H1 (cell line): ENCODE data around the gene RFLNA. TPM values are rescaled to one million over a fixed set of nuclear protein-coding genes. Genes with fewer than 3 reads are reported as not detected.

Experiments
- CHD1 ChIP-seq: IDR thresholded peaks from 2 replicates; pipeline ENCODE4 v1.6.1; 2012; ENCODE audit warnings: low read depth, low read length, improper control_type of control experiment
- CHD2 ChIP-seq: IDR thresholded peaks from 2 replicates; pipeline ENCODE4 v1.6.1; 2012; ENCODE audit warnings: low read length, improper control_type of control experiment
- FOSL1 ChIP-seq: IDR thresholded peaks from 2 replicates; pipeline ENCODE4 v1.6.1; 2011; ENCODE audit warnings: mild to moderate bottlenecking, low read depth, low read length, moderate library complexity; ENCODE audit not compliant: insufficient read depth
- HDAC2 ChIP-seq, 2 experiments: fragments of 300-600 bp in 1 of 2; sonication (generic) in 1 of 2; IDR thresholded peaks; 2 replicates each; pipeline ENCODE4 v1.6.1; 2011 to 2012; ENCODE audit warnings: low read depth in 2 of 2, low read length in 2 of 2, mild to moderate bottlenecking in 2 of 2, moderate library complexity in 2 of 2, borderline replicate concordance in 1 of 2, inconsistent platforms in 1 of 2
- NRF1 ChIP-seq: IDR thresholded peaks from 2 replicates; pipeline ENCODE4 v1.6.1; 2011; ENCODE audit warnings: mild to moderate bottlenecking, low read depth, low read length, improper control_type of control experiment
- POLR2AphosphoS5 ChIP-seq: IDR thresholded peaks from 2 replicates; pipeline ENCODE4 v1.6.1; 2011; ENCODE audit warnings: low read depth, low read length
- SP1 ChIP-seq: IDR thresholded peaks from 2 replicates; pipeline ENCODE4 v1.6.1; 2011; ENCODE audit warnings: low read depth, low read length
- TCF12 ChIP-seq: IDR thresholded peaks from 2 replicates; pipeline ENCODE4 v1.6.1; 2011; ENCODE audit warnings: low read depth, mild to moderate bottlenecking, low read length
- polyA plus RNA-seq, 7 experiments: library from polyadenylated mRNA; depleted of rRNA in 3 of 7; stranded (reverse) in 5 of 7; unstranded in 2 of 7; fragments of >200 nt in 5 of 7; fragments of 200-250 nt in 2 of 7; gene quantifications; 1 replicate in 5 of 7; 2 replicates in 1 of 7; 4 replicates in 1 of 7; pipeline versions ENCODE4 v1.2.1 to v1.2.3, GENCODE V29; 2011 to 2013; ENCODE audit warnings: missing spikeins in 2 of 7, mixed read lengths in 2 of 7
- total RNA-seq: library from RNA; stranded (reverse); fragmentation: NEBNext Ultra II Directional; extraction: Animal tissue kit (Norgen Biotek cat#: 25700); gene quantifications from 2 replicates; pipeline ENCODE4 v1.2.1, GENCODE V29; 2021

The RFLNA gene
- total and polyA plus RNA-seq, 2 of the 8 experiments (the other 6 are each of a cell fraction or from before 2014, with no cell fraction given), result 6.4 to 6.6 TPM

DNA sequence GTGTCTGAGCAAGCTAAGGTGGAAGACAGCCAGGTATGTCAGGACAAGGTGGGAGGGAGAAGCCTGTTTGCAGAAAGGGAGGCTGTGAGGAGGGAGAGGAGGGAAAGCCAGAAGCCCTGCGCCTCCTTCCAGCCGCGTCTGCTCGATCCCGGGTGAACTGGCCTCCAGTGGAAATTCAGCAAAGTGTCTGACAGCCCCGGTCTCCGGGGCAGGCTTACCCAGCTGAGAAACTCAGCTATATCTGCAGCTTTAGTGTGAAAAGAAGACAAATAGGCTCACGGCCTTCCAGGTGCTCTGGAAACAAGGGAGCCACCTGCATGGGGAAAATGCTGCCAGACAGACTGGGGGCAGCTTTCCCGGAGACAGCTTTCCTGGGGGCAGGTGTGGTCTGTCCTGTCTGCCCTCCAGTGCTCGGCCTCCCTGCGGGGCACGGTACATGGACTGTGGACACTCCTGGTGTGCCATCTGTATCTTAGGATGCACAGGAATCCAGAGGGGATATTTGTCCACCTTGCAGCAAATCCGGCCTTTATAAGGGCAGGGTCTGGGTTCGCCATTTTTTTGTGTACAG lies 6.3 kb downstream of the RFLNA start (continued):
- TF ChIP-seq HDAC2 (IDR thresholded peaks at IDR 0.05; ENCODE audit: borderline replicate concordance in 1 of 2, low read depth in 2 of 2, low read length in 2 of 2), result no peak
- no peak for TF ChIP-seq NRF1
- no peak for TF ChIP-seq POLR2AphosphoS5
- TF ChIP-seq TCF12, result no peak
- TF ChIP-seq SP1, result no peak
- TF ChIP-seq FOSL1, result no peak
- TF ChIP-seq CHD2, result no peak
- TF ChIP-seq CHD1, result no peak
- TF ChIP-seq, all 59 proteins: peak for 0
